Lower lobe of right lung (tissue), 2 donors: ENCODE data around the gene CD37. TPM values are rescaled to one million over a fixed set of nuclear protein-coding genes. Genes with fewer than 3 reads are reported as not detected.
"Not testable (repeated sequence)": the region's sequence is repeated elsewhere in the genome, so short reads cannot be mapped to it uniquely, and the experiment has no call there.

Experiments
- ATAC-seq, 2 donors: fragments of 200-7000 bp; cut with Tn5 transposase; one replicate each; pipeline ENCODE4 v1.9.1; 2020 to 2022; ENCODE audit warnings: mild to moderate bottlenecking in 2 of 2, moderate library complexity in 2 of 2
- DNase-seq: peaks from one replicate; pipeline ENCODE4 v3.0.0-alpha.2; 2020
- H3K27ac ChIP-seq: fragments of 200-600 bp; one replicate; pipeline ENCODE4 v1.8.0; 2022
- H3K27me3 ChIP-seq: fragments of 200-600 bp; one replicate; pipeline ENCODE4 v1.8.0; 2022; ENCODE audit warnings: low read depth
- H3K36me3 ChIP-seq: fragments of 200-600 bp; one replicate; pipeline ENCODE4 v1.8.0; 2022; ENCODE audit warnings: mild to moderate bottlenecking
- H3K4me1 ChIP-seq: fragments of 200-600 bp; one replicate; pipeline ENCODE4 v1.8.0; 2022
- H3K4me3 ChIP-seq: fragments of 200-600 bp; one replicate; pipeline ENCODE4 v1.8.0; 2022; ENCODE audit warnings: mild to moderate bottlenecking
- H3K9me3 ChIP-seq: fragments of 200-600 bp; one replicate; pipeline ENCODE4 v1.8.0; 2022
- CTCF ChIP-seq: fragments of 200-600 bp; IDR thresholded peaks from one replicate; pipeline ENCODE4 v1.8.0; 2022; ENCODE audit warnings: antibody characterized with exemption, mild to moderate bottlenecking
- intact Hi-C: fragments of 100-400 bp; cut with DNase I; formaldehyde crosslinking; loops from one replicate; pipeline ENCODE4 v1.11.0; 2022
- total RNA-seq: library from RNA; stranded (reverse); fragmentation: NEBNext Ultra II Directional; extraction: Animal tissue kit (Norgen Biotek cat#: 25700); gene quantifications from one replicate; pipeline ENCODE4 v1.2.1, GENCODE V29; 2021
- donor health status: DM: no; HTN: yes; CAD: no; lungs with severe emphysema.

The CD37 gene
- total RNA-seq, 1 donor from 2014 or later: 175 TPM

- Histone ChIP-seq H3K4me1 (no peaks in the 10 kb centered on the region), H3K27ac (no peak overlapping the region), H3K4me3 (no peak overlapping the region), H3K36me3 (peaks cover 4% of the 10 kb centered on the region), H3K9me3 (no peaks in the 10 kb centered on the region), H3K27me3 (no peaks in the 10 kb centered on the region)
- intact Hi-C loops: no loop called here
- ATAC-seq (no peak), DNase-seq (no peak)
- no peak for TF ChIP-seq CTCF
These were observed 39.9 kb upstream of the CD37 start for GRCh38 chr19:49295208-49295880.

GRCh38 chr19:49297403-49297802 is 37.8 kb upstream of the CD37 start:
- Histone ChIP-seq H3K9me3 (no peaks in the 10 kb centered on the region), H3K4me3 (no peak overlapping the region), H3K36me3 (peaks cover 4% of the 10 kb centered on the region), H3K4me1 (peaks cover 5% of the 10 kb centered on the region), H3K27ac (no peak overlapping the region), H3K27me3 (no peaks in the 10 kb centered on the region)
- DNase-seq (no peak), ATAC-seq (no peak)
- intact Hi-C loops: no loop called here
- TF ChIP-seq CTCF: no peak

- H3K27me3 ChIP-seq, H3K4me1 ChIP-seq, H3K36me3 ChIP-seq, DNase-seq, H3K27ac ChIP-seq, intact Hi-C loops, ATAC-seq, H3K4me3 ChIP-seq, H3K9me3 ChIP-seq: not testable (repeated sequence)
These were observed 36.6 kb upstream of the CD37 start for GRCh38 chr19:49298653-49299052.

GRCh38 chr19:49301165-49301865 is 33.9 kb upstream of the CD37 start:
- intact Hi-C loops: no loop called here
- Histone ChIP-seq H3K27me3 (no peaks in the 10 kb centered on the region), H3K36me3 (no peaks in the 10 kb centered on the region), H3K4me1 (peaks cover 5% of the 10 kb centered on the region), H3K9me3 (peaks cover 2% of the 10 kb centered on the region), H3K4me3 (peak overlapping the region; percentile 25), H3K27ac (no peak overlapping the region)
- peak; percentile 94 to 96 for ATAC-seq
- TF ChIP-seq CTCF: peak; percentile 91
- DNase-seq: peak; percentile 88

- Histone ChIP-seq H3K27ac (no peak overlapping the region), H3K27me3 (no peaks in the 10 kb centered on the region), H3K4me1 (peaks cover 5% of the 10 kb centered on the region), H3K9me3 (peaks cover 2% of the 10 kb centered on the region), H3K4me3 (no peak overlapping the region), H3K36me3 (no peaks in the 10 kb centered on the region)
- intact Hi-C loops: no loop called here
- ATAC-seq: peak in 1 of 2 donors; percentile 13
- no peak for DNase-seq
- no peak for TF ChIP-seq CTCF
These were observed 33.3 kb upstream of the CD37 start for GRCh38 chr19:49301866-49302252.

- H3K27ac ChIP-seq, H3K27me3 ChIP-seq, H3K4me1 ChIP-seq, intact Hi-C loops, H3K9me3 ChIP-seq, H3K4me3 ChIP-seq, DNase-seq, ATAC-seq: not testable (repeated sequence)
- H3K36me3 ChIP-seq: peaks cover 13% of the 10 kb centered on the region
These were observed 28.5 kb upstream of the CD37 start for GRCh38 chr19:49306734-49307133.
